Suprapubic skin (tissue), 4 donors: ENCODE results near the gene ITGB1BP2. TPM values are rescaled to one million over a fixed set of nuclear protein-coding genes. Genes with fewer than 3 reads are reported as not detected.
"Not testable (repeated sequence)": the region's sequence is repeated elsewhere in the genome, so short reads cannot be mapped to it uniquely, and the experiment has no call there.

Experiments used
- DNase-seq, 2 donors: peaks; one replicate each; pipeline ENCODE4 v3.0.0-alpha.2; 2019; ENCODE audit warnings: low spot score in 2 of 2
- H3K27ac ChIP-seq: fragments of 200-600 bp; sonication (generic); one replicate; pipeline ENCODE4 v1.5.1; 2019
- H3K27me3 ChIP-seq: fragments of 200-600 bp; sonication (generic); one replicate; pipeline ENCODE4 v1.5.1; 2019
- H3K36me3 ChIP-seq: fragments of 200-600 bp; sonication (generic); one replicate; pipeline ENCODE4 v1.5.1; 2019
- H3K4me1 ChIP-seq: fragments of 200-600 bp; sonication (generic); one replicate; pipeline ENCODE4 v1.5.1; 2019
- H3K4me3 ChIP-seq: fragments of 200-600 bp; sonication (generic); one replicate; pipeline ENCODE4 v1.5.1; 2019; ENCODE audit warnings: mild to moderate bottlenecking
- H3K9me3 ChIP-seq: fragments of 200-600 bp; sonication (generic); one replicate; pipeline ENCODE4 v1.5.1; 2019
- EP300 ChIP-seq: sonication (generic); formaldehyde crosslinking; IDR thresholded peaks from one replicate; pipeline ENCODE4 v1.6.1; 2017; ENCODE audit warnings: antibody characterized with exemption
- POLR2A ChIP-seq, 2 donors: fragments of 450-650 bp; IDR thresholded peaks; one replicate each; pipeline ENCODE4 v1.6.1; 2017; ENCODE audit warnings: antibody characterized with exemption in 2 of 2, mild to moderate bottlenecking in 2 of 2, moderate library complexity in 2 of 2
- POLR2AphosphoS5 ChIP-seq, 3 donors: sonication (generic); formaldehyde crosslinking; IDR thresholded peaks; one replicate each; pipeline ENCODE4 v1.6.1; 2017; ENCODE audit warnings: antibody characterized with exemption in 3 of 3
- WGBS: methylation state at CpG from one replicate; pipeline ENCODE4 v1.1.5; 2018; 5-methylcytosine and 5-hydroxymethylcytosine counted together
- total RNA-seq, 4 donors: library from RNA; depleted of rRNA; stranded (reverse); fragments of >200 nt; gene quantifications; one replicate each; pipeline ENCODE4 v1.1.0, GENCODE V29; 2016
- TF ChIP-seq, protein P1 (sequence below), 2 donors: fragments of 200-600 bp in 1 of 2; fragments of 450-650 bp in 1 of 2; sonication (generic) in 1 of 2; IDR thresholded peaks; one replicate each; pipeline ENCODE4 v1.5.1; 2016 to 2019; ENCODE audit warnings: antibody characterized with exemption in 2 of 2, mild to moderate bottlenecking in 1 of 2, moderate library complexity in 1 of 2

Gene ITGB1BP2
- total RNA-seq, 4 donors from 2014 or later, result 0.45 to 2.5 (median 0.71) TPM

DNA sequence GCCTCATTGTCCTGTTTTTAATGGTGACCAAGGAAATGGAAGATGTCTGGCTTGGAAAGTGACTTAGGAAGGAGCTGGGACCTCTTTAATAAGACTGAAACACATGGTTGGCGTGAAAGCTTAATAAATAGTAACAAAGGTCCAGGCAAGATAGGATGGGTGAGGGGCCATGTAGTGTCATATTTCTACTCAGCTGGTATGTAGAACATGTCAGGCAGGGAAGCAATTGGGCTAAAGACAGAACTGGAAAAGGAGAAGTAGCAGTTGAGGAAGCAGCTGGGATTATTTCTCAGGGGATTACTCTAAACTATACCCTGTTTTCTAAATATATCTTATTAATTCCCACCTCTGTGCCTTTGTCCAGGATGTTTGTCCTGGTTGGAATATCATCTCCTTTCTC is 18.6 kb downstream of the ITGB1BP2 start:
- WGBS, result 90% methylated on average over 1 of the region's 1 CpG
- Histone ChIP-seq H3K4me3 (no peak overlapping the region), H3K4me1 (no peaks in the 10 kb centered on the region), H3K9me3 (no peaks in the 10 kb centered on the region), H3K27ac (no peak overlapping the region), H3K27me3 (no peaks in the 10 kb centered on the region), H3K36me3 (no peaks in the 10 kb centered on the region)
- DNase-seq, result no peak
- TF ChIP-seq POLR2AphosphoS5 (IDR thresholded peaks at IDR 0.05) (no peak), POLR2A (IDR thresholded peaks at IDR 0.05) (no peak), EP300 (no peak)
- TF ChIP-seq, protein P1, sequence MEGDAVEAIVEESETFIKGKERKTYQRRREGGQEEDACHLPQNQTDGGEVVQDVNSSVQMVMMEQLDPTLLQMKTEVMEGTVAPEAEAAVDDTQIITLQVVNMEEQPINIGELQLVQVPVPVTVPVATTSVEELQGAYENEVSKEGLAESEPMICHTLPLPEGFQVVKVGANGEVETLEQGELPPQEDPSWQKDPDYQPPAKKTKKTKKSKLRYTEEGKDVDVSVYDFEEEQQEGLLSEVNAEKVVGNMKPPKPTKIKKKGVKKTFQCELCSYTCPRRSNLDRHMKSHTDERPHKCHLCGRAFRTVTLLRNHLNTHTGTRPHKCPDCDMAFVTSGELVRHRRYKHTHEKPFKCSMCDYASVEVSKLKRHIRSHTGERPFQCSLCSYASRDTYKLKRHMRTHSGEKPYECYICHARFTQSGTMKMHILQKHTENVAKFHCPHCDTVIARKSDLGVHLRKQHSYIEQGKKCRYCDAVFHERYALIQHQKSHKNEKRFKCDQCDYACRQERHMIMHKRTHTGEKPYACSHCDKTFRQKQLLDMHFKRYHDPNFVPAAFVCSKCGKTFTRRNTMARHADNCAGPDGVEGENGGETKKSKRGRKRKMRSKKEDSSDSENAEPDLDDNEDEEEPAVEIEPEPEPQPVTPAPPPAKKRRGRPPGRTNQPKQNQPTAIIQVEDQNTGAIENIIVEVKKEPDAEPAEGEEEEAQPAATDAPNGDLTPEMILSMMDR (IDR thresholded peaks at IDR 0.05), result no peak

DNA sequence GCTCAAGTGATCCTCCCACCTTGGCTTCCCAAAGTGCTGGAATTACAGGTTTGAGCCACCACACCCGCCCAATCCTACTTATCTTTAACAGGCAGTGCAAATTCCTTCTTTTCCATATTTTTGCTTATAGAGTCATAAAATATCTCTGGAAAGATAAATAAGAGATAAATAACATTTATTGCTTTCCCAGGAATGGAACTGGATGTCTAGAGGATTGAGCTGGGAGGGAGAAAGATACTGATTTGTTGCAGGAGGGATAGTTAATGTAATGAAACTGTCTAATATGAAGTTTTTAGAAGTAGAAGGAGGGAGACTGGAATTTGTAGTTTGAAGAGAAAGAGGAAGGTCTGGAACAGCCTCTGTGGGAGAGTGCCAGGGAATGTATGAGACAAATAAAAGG is 20.2 kb downstream of the ITGB1BP2 start:
- 83% methylated on average over 1 of the region's 1 CpG for WGBS

GRCh38 chrX:71324452-71324851 is 22.9 kb downstream of the ITGB1BP2 start:
- not testable (repeated sequence) for H3K27me3 ChIP-seq, DNase-seq, H3K9me3 ChIP-seq, H3K4me1 ChIP-seq, H3K4me3 ChIP-seq, H3K27ac ChIP-seq, H3K36me3 ChIP-seq
- 92% methylated on average over 11 of the region's 11 CpGs for WGBS

More for the DNA sequence above, 20.2 kb downstream of the ITGB1BP2 start:
- Histone ChIP-seq H3K4me3 (no peak overlapping the region), H3K36me3 (no peaks in the 10 kb centered on the region), H3K9me3 (no peaks in the 10 kb centered on the region), H3K27ac (no peak overlapping the region), H3K4me1 (no peaks in the 10 kb centered on the region), H3K27me3 (no peaks in the 10 kb centered on the region)
- no peak for DNase-seq
- TF ChIP-seq POLR2A (IDR thresholded peaks at IDR 0.05), result no peak
- TF ChIP-seq, protein P1 (IDR thresholded peaks at IDR 0.05), result no peak
- no peak for TF ChIP-seq POLR2AphosphoS5 (IDR thresholded peaks at IDR 0.05)

DNA sequence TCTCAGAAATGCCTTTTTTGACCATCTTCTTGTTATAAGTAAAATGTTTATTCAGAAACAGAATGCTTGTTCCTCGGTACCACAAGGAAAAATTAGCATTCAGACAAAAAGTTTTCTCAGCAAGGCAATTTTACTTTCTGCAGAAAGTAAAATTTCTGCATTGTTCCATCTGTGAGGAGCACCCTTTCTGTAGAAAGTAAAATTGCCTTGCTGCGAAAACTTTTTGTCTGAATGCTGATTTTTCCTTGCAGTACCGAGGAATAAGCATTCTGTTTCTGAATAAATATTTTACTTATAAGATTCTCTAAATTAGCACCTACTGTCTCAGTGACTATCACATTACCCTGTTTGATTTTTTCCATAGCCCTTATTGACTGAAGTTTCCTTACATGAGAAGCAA is 24.8 kb downstream of the ITGB1BP2 start:
- Histone ChIP-seq H3K27me3 (no peaks in the 10 kb centered on the region), H3K27ac (no peak overlapping the region), H3K9me3 (no peaks in the 10 kb centered on the region), H3K4me3 (no peak overlapping the region), H3K4me1 (no peaks in the 10 kb centered on the region), H3K36me3 (no peaks in the 10 kb centered on the region)
- no peak for DNase-seq
- TF ChIP-seq POLR2AphosphoS5 (IDR thresholded peaks at IDR 0.05), result no peak
- no peak for TF ChIP-seq POLR2A (IDR thresholded peaks at IDR 0.05)
- TF ChIP-seq, protein P1 (IDR thresholded peaks at IDR 0.05), result no peak
- no peak for TF ChIP-seq EP300
- 90% methylated on average over 3 of the region's 3 CpGs for WGBS

DNA sequence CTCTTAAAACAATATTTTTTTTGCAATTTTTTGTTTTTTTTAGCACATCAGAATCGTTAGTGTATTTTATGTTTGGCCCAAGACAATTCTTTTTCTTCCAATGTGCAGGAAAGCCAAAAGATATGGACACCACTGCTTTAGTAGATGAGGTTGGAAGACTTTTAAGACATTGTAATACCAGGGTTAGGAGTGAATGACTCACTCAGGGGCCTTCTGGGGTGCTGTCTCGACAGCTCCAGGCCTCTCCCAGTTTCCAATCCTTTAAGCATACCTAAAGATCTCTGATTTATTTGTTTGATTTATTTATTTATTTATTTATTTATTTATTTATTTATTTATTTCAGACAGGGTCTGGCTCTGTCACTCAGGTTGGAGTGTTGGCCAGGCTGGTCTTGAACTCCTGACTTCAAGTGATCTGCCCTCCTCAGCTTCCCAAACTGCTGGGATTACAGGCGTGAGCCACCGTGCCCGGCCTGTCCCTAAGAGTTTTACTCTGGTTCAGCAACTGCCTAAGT is 47.7 kb downstream of the ITGB1BP2 start:
- not testable (repeated sequence) for H3K4me1 ChIP-seq, H3K36me3 ChIP-seq, H3K9me3 ChIP-seq, H3K27ac ChIP-seq, H3K4me3 ChIP-seq, DNase-seq, H3K27me3 ChIP-seq
- WGBS, result 83% methylated on average over 5 of the region's 5 CpGs

GRCh38 chrX:71349867-71350266 is 48.3 kb downstream of the ITGB1BP2 start:
- not testable (repeated sequence) for H3K27me3 ChIP-seq, DNase-seq, H3K9me3 ChIP-seq, H3K4me1 ChIP-seq, H3K27ac ChIP-seq, H3K36me3 ChIP-seq, H3K4me3 ChIP-seq
- WGBS, result 62% methylated on average over 2 of the region's 6 CpGs

- whole genome bisulfite sequencing, result 94% methylated on average over 3 of the region's 5 CpGs
- not testable (repeated sequence) for H3K9me3 ChIP-seq, H3K4me3 ChIP-seq, DNase-seq, H3K27me3 ChIP-seq, H3K36me3 ChIP-seq, H3K27ac ChIP-seq, H3K4me1 ChIP-seq
Measured at GRCh38 chrX:71352439-71352838, 50.9 kb downstream of the ITGB1BP2 start.

Other genes starting within 250 kb of the ITGB1BP2 start
- gene SNX12, start 233.4 kb upstream of the ITGB1BP2 start, total RNA-seq, result 10 to 100 TPM; 41.0 to 71.8 (median 65.3) TPM
- 10 to 100 TPM; 21.0 to 36.8 (median 28.2) TPM for gene FOXO4, start 205.9 kb upstream of the ITGB1BP2 start, total RNA-seq
- not detected for gene CXorf65, start 195.0 kb upstream of the ITGB1BP2 start, total RNA-seq
- 10 to 100 TPM in 2 of 4 donors, 1 to 10 TPM in 2; 2.6 to 15.0 (median 9.1) TPM for gene IL2RG, start 190.2 kb upstream of the ITGB1BP2 start, total RNA-seq
- gene MED12, start 183.2 kb upstream of the ITGB1BP2 start, total RNA-seq, result 10 to 100 TPM; 27.0 to 63.0 (median 39.8) TPM
- under 1 TPM; 0.52 to 0.97 (median 0.60) TPM for gene NLGN3, start 156.9 kb upstream of the ITGB1BP2 start, total RNA-seq
- gene GJB1, start 78.5 kb upstream of the ITGB1BP2 start, total RNA-seq, result 1 to 10 TPM in 3 of 4 donors, under 1 TPM in 1; 0.98 to 4.8 (median 3.3) TPM
- gene ZMYM3, start 47.6 kb upstream of the ITGB1BP2 start, total RNA-seq, result 10 to 100 TPM; 10.0 to 42.6 (median 18.5) TPM
- 100 to 1,000 TPM; 216 to 323 (median 221) TPM for gene NONO, start 18.1 kb upstream of the ITGB1BP2 start, total RNA-seq
- 10 to 100 TPM; 24.5 to 92.5 (median 45.2) TPM for gene TAF1, start 64.6 kb downstream of the ITGB1BP2 start, total RNA-seq
- 100 to 1,000 TPM; 133 to 450 (median 159) TPM for gene OGT, start 231.4 kb downstream of the ITGB1BP2 start, total RNA-seq